GM18907 (cell line): ENCODE measurements around the gene ZNF229.
"Not testable (repeated sequence)": the region's sequence is repeated elsewhere in the genome, so short reads cannot be mapped to it uniquely, and the experiment has no call there.

Experiments used
- ATAC-seq: cut with Tn5 transposase; IDR thresholded peaks from one replicate; pipeline ENCODE4 v1.9.1; 2021; ENCODE audit warnings: mild to moderate bottlenecking, moderate library complexity; ENCODE audit not compliant: unreplicated experiment

The ZNF229 gene

GRCh38 chr19:44447916-44448674 is at the start of gene ZNF229:
Gene ZNF229, minus strand, starts transcription at chr19:44448472. Its CDS starts 5,625 bp downstream, at chr19:44442847.
- ATAC-seq, result no peak

GRCh38 chr19:44496711-44497110 is 48.4 kb upstream of the ZNF229 start:
- no peak for ATAC-seq

- ATAC-seq, result no peak
Observed at GRCh38 chr19:44476559-44477408, 28.5 kb upstream of the ZNF229 start.

- ATAC-seq, result not testable (repeated sequence)
Observed at GRCh38 chr19:44468730-44469129, 20.5 kb upstream of the ZNF229 start.

- ATAC-seq, result not testable (repeated sequence)
Observed at GRCh38 chr19:44462600-44463286, 14.5 kb upstream of the ZNF229 start.

GRCh38 chr19:44456016-44456415 is 7.7 kb upstream of the ZNF229 start:
- ATAC-seq, result not testable (repeated sequence)

GRCh38 chr19:44455100-44455499 is 6.8 kb upstream of the ZNF229 start:
- no peak for ATAC-seq

GRCh38 chr19:44452367-44452766 is 4.1 kb upstream of the ZNF229 start:
- ATAC-seq, result no peak

- no peak for ATAC-seq
Observed at GRCh38 chr19:44451687-44452086, 3.4 kb upstream of the ZNF229 start.

GRCh38 chr19:44438441-44438840 is 9.8 kb downstream of the ZNF229 start:
- ATAC-seq, result no peak

- no peak for ATAC-seq
Observed at GRCh38 chr19:44435441-44435840, 12.8 kb downstream of the ZNF229 start.

GRCh38 chr19:44430956-44431355 is 17.3 kb downstream of the ZNF229 start:
- no peak for ATAC-seq

- ATAC-seq, result not testable (repeated sequence)
Observed at GRCh38 chr19:44415553-44415952, 32.7 kb downstream of the ZNF229 start.

- peak; percentile 86 for ATAC-seq
Observed at GRCh38 chr19:44401139-44402115, 46.8 kb downstream of the ZNF229 start, which contains the start of gene ZNF285. Gene ZNF285, minus strand, starts transcription at chr19:44401608. Its CDS starts 4,395 bp downstream, at chr19:44397213.

GRCh38 chr19:44389268-44389667 is 59.0 kb downstream of the ZNF229 start:
- not testable (repeated sequence) for ATAC-seq
